Smooth muscle cell (in vitro differentiated cells): Measurements from ENCODE around the gene CLPTM1. TPM values are rescaled to one million over a fixed set of nuclear protein-coding genes. Genes with fewer than 3 reads are reported as not detected.
A peak's percentile ranks its signal among the peaks of the same experiment; 100 is the strongest.

Experiments
- DNase-seq: peaks from one replicate; lab custom pipeline; 2025; ENCODE audit not compliant: unreplicated experiment; lab: John Stamatoyannopoulos, UW
- H2AFZ ChIP-seq: fragments of 200-600 bp; sonication (generic); 2 replicates; pipeline ENCODE4 v1.6.0; 2016; ENCODE audit warnings: antibody characterized with exemption, low read depth, mild to moderate bottlenecking
- H3F3A ChIP-seq: fragments of 200-600 bp; sonication (generic); 2 replicates; pipeline ENCODE4 v1.6.0; 2017; ENCODE audit warnings: antibody characterized with exemption, low read depth
- H3K27ac ChIP-seq: fragments of 200-600 bp; sonication (generic); 2 replicates; pipeline ENCODE4 v1.5.1; 2016; ENCODE audit warnings: low read depth, mild to moderate bottlenecking
- H3K27me3 ChIP-seq: fragments of 200-600 bp; sonication (generic); 2 replicates; pipeline ENCODE4 v1.6.1; 2016; ENCODE audit warnings: low read depth, mild to moderate bottlenecking
- H3K36me3 ChIP-seq: fragments of 200-600 bp; sonication (generic); 2 replicates; pipeline ENCODE4 v1.5.1; 2016; ENCODE audit warnings: low read depth
- H3K4me1 ChIP-seq: fragments of 200-600 bp; sonication (generic); 2 replicates; pipeline ENCODE4 v1.5.1; 2016; ENCODE audit warnings: low read depth
- H3K4me2 ChIP-seq: fragments of 200-600 bp; sonication (generic); 2 replicates; pipeline ENCODE4 v1.6.0; 2016; ENCODE audit warnings: mild to moderate bottlenecking
- H3K4me3 ChIP-seq: fragments of 200-600 bp; sonication (generic); 2 replicates; pipeline ENCODE4 v1.5.1; 2016; ENCODE audit warnings: mild to moderate bottlenecking
- H3K79me2 ChIP-seq: fragments of 200-600 bp; sonication (generic); 2 replicates; pipeline ENCODE4 v1.6.0; 2016; ENCODE audit warnings: low read depth, mild to moderate bottlenecking
- H3K9ac ChIP-seq: fragments of 200-600 bp; sonication (generic); 2 replicates; pipeline ENCODE4 v1.6.0; 2016; ENCODE audit warnings: low read depth
- H3K9me3 ChIP-seq: fragments of 200-600 bp; sonication (generic); replicated peaks from 2 replicates; pipeline ENCODE4 v1.5.1; 2016; ENCODE audit warnings: low read depth
- H4K20me1 ChIP-seq: fragments of 200-600 bp; sonication (generic); 2 replicates; pipeline ENCODE4 v1.6.0; 2016; ENCODE audit warnings: low read depth
- WGBS: methylation state at CpG from one replicate; pipeline ENCODE4 v1.1.7; 2016; ENCODE audit warnings: low lambda C conversion rate; 5-methylcytosine and 5-hydroxymethylcytosine counted together
- polyA plus RNA-seq: library from polyadenylated mRNA; unstranded; fragments of >200 nt; fragmentation: Nextera tagmentation; extraction: Ambion mirVana; gene quantifications from 2 replicates; pipeline ENCODE4 v1.2.1, GENCODE V29; 2016
- total RNA-seq: library from RNA; depleted of rRNA; stranded (reverse); fragments of >200 nt; gene quantifications from 2 replicates; pipeline ENCODE4 v1.2.3, GENCODE V29; 2014
- TF ChIP-seq, protein P1 (sequence below): fragments of 200-600 bp; sonication (generic); IDR thresholded peaks from 2 replicates; pipeline ENCODE4 v1.5.1; 2017; ENCODE audit warnings: borderline replicate concordance, mild to moderate bottlenecking, antibody characterized with exemption; ENCODE audit not compliant: insufficient read depth, poor library complexity, severe bottlenecking

Gene CLPTM1
- total and polyA plus RNA-seq, 2 experiments from 2014 or later = 41.9 to 62.1 TPM

GRCh38 chr19:45016388-45017314 is 61.5 kb downstream of the CLPTM1 start:
- Histone ChIP-seq H3K4me3 (no peak overlapping the region), H3K27me3 (no peaks in the 10 kb centered on the region), H3K9ac (no peak overlapping the region), H3K4me1 (no peaks in the 10 kb centered on the region), H3K79me2 (no peaks in the 10 kb centered on the region), H4K20me1 (no peaks in the 10 kb centered on the region), H3F3A (no peaks in the 10 kb centered on the region), H2AFZ (no peak overlapping the region), H3K4me2 (no peak overlapping the region), H3K9me3 (no peaks in the 10 kb centered on the region), H3K27ac (no peak overlapping the region), H3K36me3 (no peaks in the 10 kb centered on the region)
- peak; percentile 30 for DNase-seq
- 75% methylated on average over 13 of the region's 13 CpGs for WGBS
- TF ChIP-seq, protein P1, sequence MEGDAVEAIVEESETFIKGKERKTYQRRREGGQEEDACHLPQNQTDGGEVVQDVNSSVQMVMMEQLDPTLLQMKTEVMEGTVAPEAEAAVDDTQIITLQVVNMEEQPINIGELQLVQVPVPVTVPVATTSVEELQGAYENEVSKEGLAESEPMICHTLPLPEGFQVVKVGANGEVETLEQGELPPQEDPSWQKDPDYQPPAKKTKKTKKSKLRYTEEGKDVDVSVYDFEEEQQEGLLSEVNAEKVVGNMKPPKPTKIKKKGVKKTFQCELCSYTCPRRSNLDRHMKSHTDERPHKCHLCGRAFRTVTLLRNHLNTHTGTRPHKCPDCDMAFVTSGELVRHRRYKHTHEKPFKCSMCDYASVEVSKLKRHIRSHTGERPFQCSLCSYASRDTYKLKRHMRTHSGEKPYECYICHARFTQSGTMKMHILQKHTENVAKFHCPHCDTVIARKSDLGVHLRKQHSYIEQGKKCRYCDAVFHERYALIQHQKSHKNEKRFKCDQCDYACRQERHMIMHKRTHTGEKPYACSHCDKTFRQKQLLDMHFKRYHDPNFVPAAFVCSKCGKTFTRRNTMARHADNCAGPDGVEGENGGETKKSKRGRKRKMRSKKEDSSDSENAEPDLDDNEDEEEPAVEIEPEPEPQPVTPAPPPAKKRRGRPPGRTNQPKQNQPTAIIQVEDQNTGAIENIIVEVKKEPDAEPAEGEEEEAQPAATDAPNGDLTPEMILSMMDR = peak; percentile 65

DNA sequence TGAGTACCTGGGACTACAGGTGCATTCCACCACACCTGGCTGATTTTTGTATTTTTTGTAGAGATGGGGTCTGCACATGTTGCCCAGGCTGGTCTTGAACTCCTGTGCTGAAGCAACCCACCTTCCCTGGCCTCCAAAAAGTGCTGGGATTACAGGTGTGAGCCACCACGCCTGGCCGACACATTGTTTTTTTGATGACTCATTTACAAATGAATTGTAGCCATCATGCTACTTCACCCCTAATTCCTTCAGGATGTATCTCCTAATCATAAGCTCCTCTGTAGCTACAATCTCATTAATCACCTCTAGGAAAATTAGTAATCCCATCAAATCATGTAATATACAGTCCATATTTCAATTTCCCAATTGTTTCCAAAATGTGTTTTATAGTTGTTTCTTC is 64.0 kb downstream of the CLPTM1 start:
- Histone ChIP-seq H4K20me1 (no peaks in the 10 kb centered on the region), H3F3A (no peaks in the 10 kb centered on the region), H3K9ac (no peak overlapping the region), H3K27ac (no peak overlapping the region), H3K4me2 (no peak overlapping the region), H3K79me2 (no peaks in the 10 kb centered on the region), H3K9me3 (no peaks in the 10 kb centered on the region), H3K4me3 (no peak overlapping the region), H3K27me3 (no peaks in the 10 kb centered on the region), H3K36me3 (no peaks in the 10 kb centered on the region), H3K4me1 (no peaks in the 10 kb centered on the region), H2AFZ (no peak overlapping the region)
- no peak for DNase-seq
- TF ChIP-seq, protein P1 = no peak
- whole genome bisulfite sequencing = 88% methylated on average over 2 of the region's 2 CpGs

DNA sequence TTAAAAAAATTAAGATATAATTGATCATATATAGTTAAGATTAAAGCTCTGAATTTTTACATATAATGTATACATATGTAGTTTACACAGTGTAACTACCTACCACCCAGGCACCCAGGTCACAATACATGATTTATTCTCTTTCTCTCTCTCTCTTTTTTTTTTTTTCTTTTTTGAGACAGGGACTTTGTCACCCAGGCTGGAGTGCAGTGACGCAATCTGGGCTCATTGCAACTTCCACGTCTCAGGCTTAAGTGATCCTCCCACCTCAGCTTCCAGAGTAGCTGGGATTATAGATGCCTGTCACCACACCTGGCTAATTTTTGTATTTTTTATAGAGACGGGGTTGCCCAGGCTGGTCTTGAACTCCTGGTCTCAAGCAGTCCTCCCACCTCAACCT is 64.9 kb downstream of the CLPTM1 start:
- 96% methylated on average over 3 of the region's 3 CpGs for WGBS
- Histone ChIP-seq H3F3A (no peaks in the 10 kb centered on the region), H3K9ac (no peak overlapping the region), H3K9me3 (no peaks in the 10 kb centered on the region), H4K20me1 (no peaks in the 10 kb centered on the region), H3K4me2 (no peak overlapping the region), H3K27me3 (no peaks in the 10 kb centered on the region), H3K36me3 (no peaks in the 10 kb centered on the region), H3K4me3 (no peak overlapping the region), H3K79me2 (no peaks in the 10 kb centered on the region), H2AFZ (no peak overlapping the region), H3K27ac (no peak overlapping the region), H3K4me1 (no peaks in the 10 kb centered on the region)
- TF ChIP-seq, protein P1 = no peak
- no peak for DNase-seq
